ENCODE measurements around the gene MRPL38. TPM values are rescaled to one million over a fixed set of nuclear protein-coding genes. Genes with fewer than 3 reads are reported as not detected.
A peak's percentile ranks its signal among the peaks of the same experiment; 100 is the strongest.

Gene MRPL38
- total RNA-seq, 1 experiment from 2014 or later, result 146 TPM

GRCh38 chr17:75855310-75856061 lies 49.2 kb downstream of the MRPL38 start, which contains the start of gene WBP2 (continued):
- no peak for TF ChIP-seq ZNF396 (CRISPR knock-in tag; IDR thresholded peaks at IDR 0.05; ENCODE audit: borderline replicate concordance)
- peak; percentile 81; the same call in 1 of the 2 replicates for TF ChIP-seq ETV6 (CRISPR knock-in tag; IDR thresholded peaks at IDR 0.05)
- no peak for TF ChIP-seq CBFB (CRISPR knock-in tag; IDR thresholded peaks at IDR 0.05; ENCODE audit: low read depth)
- TF ChIP-seq NFATC4 (CRISPR knock-in tag; IDR thresholded peaks at IDR 0.05), result no peak
- TF ChIP-seq PRRX2 (CRISPR knock-in tag; IDR thresholded peaks at IDR 0.05), result no peak
- peak; percentile 96 for TF ChIP-seq USF1 (CRISPR knock-in tag; IDR thresholded peaks at IDR 0.05)
- TF ChIP-seq ATF3 (CRISPR knock-in tag; conservative IDR thresholded peaks at IDR 0.05), result no peak
- no peak for TF ChIP-seq MLX (CRISPR knock-in tag; IDR thresholded peaks at IDR 0.05)
- TF ChIP-seq ZNF423 (CRISPR knock-in tag; IDR thresholded peaks at IDR 0.05), result no peak
- no peak for TF ChIP-seq JUN (CRISPR knock-in tag; IDR thresholded peaks at IDR 0.05)
- TF ChIP-seq ZNF512 (CRISPR knock-in tag; IDR thresholded peaks at IDR 0.05; ENCODE audit: borderline replicate concordance), result no peak
- TF ChIP-seq STAT6 (CRISPR knock-in tag; conservative IDR thresholded peaks at IDR 0.05; ENCODE audit: low read depth), result no peak
- TF ChIP-seq AFF4 (CRISPR knock-in tag; IDR thresholded peaks at IDR 0.05; ENCODE audit: borderline replicate concordance), result no peak
- TF ChIP-seq ZNF532 (CRISPR knock-in tag; IDR thresholded peaks at IDR 0.05; ENCODE audit: borderline replicate concordance), result no peak
- TF ChIP-seq ZNF138 (CRISPR knock-in tag; conservative IDR thresholded peaks at IDR 0.05), result no peak
- no peak for TF ChIP-seq GABPB1 (CRISPR knock-in tag; IDR thresholded peaks at IDR 0.05)
- TF ChIP-seq RORB (CRISPR knock-in tag; IDR thresholded peaks at IDR 0.05), result no peak
- TF ChIP-seq CTCF (IDR thresholded peaks at IDR 0.05), result no peak
- no peak for TF ChIP-seq CDX4 (CRISPR knock-in tag; IDR thresholded peaks at IDR 0.05; ENCODE audit: borderline replicate concordance)
- no peak for TF ChIP-seq OVOL2 (CRISPR knock-in tag; IDR thresholded peaks at IDR 0.05; ENCODE audit: borderline replicate concordance)
- no peak for TF ChIP-seq FOXJ3 (CRISPR knock-in tag; IDR thresholded peaks at IDR 0.05; ENCODE audit: borderline replicate concordance)
- no peak for TF ChIP-seq NFE2L1 (CRISPR knock-in tag; IDR thresholded peaks at IDR 0.05)
